ENCODE measurements around the gene MYCBPAP. TPM values are rescaled to one million over a fixed set of nuclear protein-coding genes. Genes with fewer than 3 reads are reported as not detected.

MYCBPAP gene
- polyA plus RNA-seq, 3 donors from 2014 or later: 1.00 TPM; not detected in 2

- Mint-ChIP-seq H3K27ac (no peak overlapping the region), H3K36me3 (no peaks in the 10 kb centered on the region), H3K27me3 (ENCODE audit: low read depth in 3 of 3) (peaks cover 0 to 3% (median 2%) of the 10 kb centered on the region in 3 donors), H3K9me3 (no peaks in the 10 kb centered on the region), H3K4me3 (no peak overlapping the region), H3K4me1 (no peaks in the 10 kb centered on the region)
- DNase-seq: no peak
Observed at GRCh38 chr17:50520483-50520882, 12.2 kb downstream of the MYCBPAP start.

- Mint-ChIP-seq H3K9me3 (no peaks in the 10 kb centered on the region), H3K27ac (no peak overlapping the region), H3K4me3 (no peak overlapping the region), H3K27me3 (ENCODE audit: low read depth in 3 of 3) (peaks cover 0 to 4% (median 2%) of the 10 kb centered on the region in 3 donors), H3K4me1 (no peaks in the 10 kb centered on the region), H3K36me3 (no peaks in the 10 kb centered on the region)
- no peak for DNase-seq
Observed at GRCh38 chr17:50521514-50521913, 13.3 kb downstream of the MYCBPAP start.

GRCh38 chr17:50522766-50523165 lies 14.5 kb downstream of the MYCBPAP start:
- Mint-ChIP-seq H3K4me3 (no peak overlapping the region), H3K4me1 (no peaks in the 10 kb centered on the region), H3K36me3 (no peaks in the 10 kb centered on the region), H3K9me3 (no peaks in the 10 kb centered on the region), H3K27me3 (ENCODE audit: low read depth in 3 of 3) (peaks cover 0 to 4% (median 2%) of the 10 kb centered on the region in 3 donors), H3K27ac (no peak overlapping the region)
- DNase-seq: no peak

GRCh38 chr17:50523208-50523607 lies 15.0 kb downstream of the MYCBPAP start:
- H3K27me3 Mint-ChIP-seq (ENCODE audit: low read depth in 3 of 3): peaks cover 0 to 2% (median 2%) of the 10 kb centered on the region in 3 donors
- no peak overlapping the region for H3K4me3 Mint-ChIP-seq
- H3K9me3 Mint-ChIP-seq: no peaks in the 10 kb centered on the region
- DNase-seq: no peak
- H3K4me1 Mint-ChIP-seq: no peaks in the 10 kb centered on the region
- no peaks in the 10 kb centered on the region for H3K36me3 Mint-ChIP-seq
- no peak overlapping the region for H3K27ac Mint-ChIP-seq

GRCh38 chr17:50524838-50525237 lies 16.6 kb downstream of the MYCBPAP start:
- no peak for DNase-seq
- no peaks in the 10 kb centered on the region for H3K9me3 Mint-ChIP-seq
- no peak overlapping the region for H3K4me3 Mint-ChIP-seq
- H3K36me3 Mint-ChIP-seq: no peaks in the 10 kb centered on the region
- no peaks in the 10 kb centered on the region for H3K4me1 Mint-ChIP-seq
- peaks cover 0 to 3% (median 2%) of the 10 kb centered on the region in 3 donors for H3K27me3 Mint-ChIP-seq (ENCODE audit: low read depth in 3 of 3)
- H3K27ac Mint-ChIP-seq: no peak overlapping the region

GRCh38 chr17:50527155-50527762 lies 19.0 kb downstream of the MYCBPAP start:
- no peak overlapping the region for H3K4me3 Mint-ChIP-seq
- DNase-seq: no peak
- H3K4me1 Mint-ChIP-seq: no peaks in the 10 kb centered on the region
- H3K36me3 Mint-ChIP-seq: no peaks in the 10 kb centered on the region
- H3K9me3 Mint-ChIP-seq: no peaks in the 10 kb centered on the region
- H3K27ac Mint-ChIP-seq: no peak overlapping the region
- H3K27me3 Mint-ChIP-seq (ENCODE audit: low read depth in 3 of 3): peaks cover 0 to 14% (median 7%) of the 10 kb centered on the region in 3 donors

- no peaks in the 10 kb centered on the region for H3K36me3 Mint-ChIP-seq
- no peaks in the 10 kb centered on the region for H3K9me3 Mint-ChIP-seq
- no peak overlapping the region for H3K27ac Mint-ChIP-seq
- H3K4me1 Mint-ChIP-seq: no peaks in the 10 kb centered on the region
- no peak overlapping the region for H3K4me3 Mint-ChIP-seq
- DNase-seq: no peak
- H3K27me3 Mint-ChIP-seq (ENCODE audit: low read depth in 3 of 3): peaks cover 0 to 14% (median 7%) of the 10 kb centered on the region in 3 donors
Observed at GRCh38 chr17:50527949-50528474, 19.8 kb downstream of the MYCBPAP start.

- no peak overlapping the region for H3K27ac Mint-ChIP-seq
- peaks cover 6 to 18% (median 17%) of the 10 kb centered on the region in 3 donors for H3K27me3 Mint-ChIP-seq (ENCODE audit: low read depth in 3 of 3)
- H3K4me1 Mint-ChIP-seq: no peaks in the 10 kb centered on the region
- no peaks in the 10 kb centered on the region for H3K9me3 Mint-ChIP-seq
- DNase-seq: no peak
- H3K36me3 Mint-ChIP-seq: no peaks in the 10 kb centered on the region
- no peak overlapping the region for H3K4me3 Mint-ChIP-seq
Observed at GRCh38 chr17:50529849-50530248, 21.6 kb downstream of the MYCBPAP start.

GRCh38 chr17:50531428-50532025 lies 23.3 kb downstream of the MYCBPAP start:
- H3K36me3 Mint-ChIP-seq: no peaks in the 10 kb centered on the region
- no peak overlapping the region for H3K4me3 Mint-ChIP-seq
- no peak overlapping the region for H3K27ac Mint-ChIP-seq
- no peaks in the 10 kb centered on the region for H3K9me3 Mint-ChIP-seq
- no peak for DNase-seq
- H3K27me3 Mint-ChIP-seq (ENCODE audit: low read depth in 3 of 3): peaks cover 6 to 19% (median 19%) of the 10 kb centered on the region in 3 donors
- no peaks in the 10 kb centered on the region for H3K4me1 Mint-ChIP-seq

- H3K27ac Mint-ChIP-seq: no peak within 1 kb of the TSS
- no peaks in the 10 kb centered on the region for H3K9me3 Mint-ChIP-seq
- H3K27me3 Mint-ChIP-seq (ENCODE audit: low read depth in 3 of 3): peaks cover 6 to 19% (median 19%) of the 10 kb centered on the region in 3 donors
- no peak within 1 kb of the TSS for H3K4me3 Mint-ChIP-seq
- no peaks in the 10 kb centered on the region for H3K4me1 Mint-ChIP-seq
- no peaks in the 10 kb centered on the region for H3K36me3 Mint-ChIP-seq
- no peak for DNase-seq
Observed at GRCh38 chr17:50532452-50533024, 24.3 kb downstream of the MYCBPAP start, which contains the start of gene EPN3. Gene EPN3 (plus strand): TSS chr17:50532735. CDS start chr17:50536557, 3,822 bp downstream.

GRCh38 chr17:50533185-50533584 lies 24.9 kb downstream of the MYCBPAP start:
- Mint-ChIP-seq H3K4me3 (no peak overlapping the region), H3K9me3 (no peaks in the 10 kb centered on the region), H3K27me3 (ENCODE audit: low read depth in 3 of 3) (peaks cover 6 to 19% (median 19%) of the 10 kb centered on the region in 3 donors), H3K27ac (no peak overlapping the region), H3K4me1 (no peaks in the 10 kb centered on the region), H3K36me3 (no peaks in the 10 kb centered on the region)
- DNase-seq: no peak

- Mint-ChIP-seq H3K36me3 (no peaks in the 10 kb centered on the region), H3K27me3 (ENCODE audit: low read depth in 3 of 3) (peaks cover 6 to 19% (median 19%) of the 10 kb centered on the region in 3 donors), H3K9me3 (no peaks in the 10 kb centered on the region), H3K4me3 (no peak overlapping the region), H3K4me1 (no peaks in the 10 kb centered on the region), H3K27ac (no peak overlapping the region)
- no peak for DNase-seq
Observed at GRCh38 chr17:50533720-50534148, 25.5 kb downstream of the MYCBPAP start.

GRCh38 chr17:50534222-50534978 lies 26.2 kb downstream of the MYCBPAP start:
- H3K27me3 Mint-ChIP-seq (ENCODE audit: low read depth in 3 of 3): peaks cover 6 to 19% (median 19%) of the 10 kb centered on the region in 3 donors
- no peak for DNase-seq

GRCh38 chr17:50534979-50535326 lies 26.7 kb downstream of the MYCBPAP start:
- Mint-ChIP-seq H3K27ac (no peak overlapping the region), H3K27me3 (ENCODE audit: low read depth in 3 of 3) (peaks cover 6 to 19% (median 17%) of the 10 kb centered on the region in 3 donors), H3K4me3 (no peak overlapping the region)

More at GRCh38 chr17:50534222-50534978, 26.2 kb downstream of the MYCBPAP start:
- peak overlapping the region in 1 of 6 donors; percentile 40 for H3K27ac Mint-ChIP-seq
- H3K36me3 Mint-ChIP-seq: no peaks in the 10 kb centered on the region
- H3K4me3 Mint-ChIP-seq: no peak overlapping the region
- no peaks in the 10 kb centered on the region for H3K9me3 Mint-ChIP-seq
- no peaks in the 10 kb centered on the region for H3K4me1 Mint-ChIP-seq

More at GRCh38 chr17:50534979-50535326, 26.7 kb downstream of the MYCBPAP start:
- Mint-ChIP-seq H3K4me1 (no peaks in the 10 kb centered on the region), H3K9me3 (no peaks in the 10 kb centered on the region), H3K36me3 (no peaks in the 10 kb centered on the region)
- no peak for DNase-seq
